Measurements from ENCODE around the gene MAP3K3. TPM values are rescaled to one million over a fixed set of nuclear protein-coding genes. Genes with fewer than 3 reads are reported as not detected.

MAP3K3 gene
- total and polyA plus RNA-seq, 2 donors (not counting 1 experiment from before 2014, with no cell fraction given), result 49.1 to 74.7 TPM

GRCh38 chr17:63696381-63696961 lies 74.3 kb downstream of the MAP3K3 start:
- peak overlapping the region; percentile 94 for H3K4me3 Mint-ChIP-seq
- Histone ChIP-seq H3K79me2 (ENCODE audit: control insufficient read depth, insufficient read depth, low read length) (peaks cover 42% of the 10 kb centered on the region), H3K4me1 (ENCODE audit: control insufficient read depth in 2 of 2, insufficient read depth in 2 of 2, low read length in 2 of 2) (peaks cover 47 to 56% of the 10 kb centered on the region in 2 donors), H3K36me3 (replicated peaks in 1 of 2; ENCODE audit: control extremely low read depth in 1 of 2, control insufficient read depth in 1 of 2, extremely low read depth in 1 of 2, insufficient read depth in 2 of 2, low read length in 1 of 2) (peaks cover 0 to 52% of the 10 kb centered on the region in 2 experiments), H3K4me2 (replicated peaks; ENCODE audit: low read depth, low read length, poor library complexity, severe bottlenecking) (peak overlapping the region; percentile 99), H2AFZ (ENCODE audit: insufficient read depth, low read depth, low read length, poor library complexity, severe bottlenecking) (no peak overlapping the region), H3K27ac (ENCODE audit: low read length in 2 of 2) (peak overlapping the region; percentile 75 to 82), H3K9me3 (ENCODE audit: control extremely low read depth in 1 of 3, control insufficient read depth in 2 of 3, insufficient read depth in 1 of 3, low read length in 2 of 3) (peaks cover 0 to 6% (median 0%) of the 10 kb centered on the region in 3 donors), H4K20me1 (ENCODE audit: control insufficient read depth, insufficient read depth, low read length, poor library complexity, severe bottlenecking) (peaks cover 51% of the 10 kb centered on the region), H3K9ac (ENCODE audit: low read length) (peak overlapping the region; percentile 93), H3K27me3 (replicated peaks in 1 of 4; ENCODE audit: control extremely low read depth in 1 of 4, control insufficient read depth in 3 of 4, insufficient read depth in 4 of 4, low read length in 3 of 4) (no peaks in the 10 kb centered on the region), H3K4me3 (ENCODE audit: control extremely low read depth in 1 of 5, extremely low read depth in 1 of 5, insufficient read depth in 1 of 5, low read depth in 2 of 5, low read length in 4 of 5) (peak overlapping the region in 4 of 5 experiments; percentile 95 to 100 (median 97))
- ATAC-seq (ENCODE audit: low read depth), result no peak
- peaks cover 56% of the 10 kb centered on the region for H3K4me1 Mint-ChIP-seq
- CTCF ChIA-PET, result interaction anchor here (0.9 to 4.0 kb wide), 11 partner anchors 13 to 271 kb away, joined by 3 to 82 read pairs (median 4); partner anchors contain the start of genes CCDC47, DDX42, FTSJ3 and MAP3K3
- WGBS (ENCODE audit: insufficient coverage), result 32% methylated on average over 9 of the region's 9 CpGs
- TF ChIP-seq EZH2 (IDR thresholded peaks at IDR 0.05; ENCODE audit: borderline replicate concordance, insufficient read depth, low read depth, low read length, poor library complexity, severe bottlenecking) (no peak), CTCF (IDR thresholded peaks at IDR 0.05) (peak; percentile 40)
- no peaks in the 10 kb centered on the region for H3K9me3 Mint-ChIP-seq (ENCODE audit: insufficient read depth)
- H3K27me3 Mint-ChIP-seq, result no peaks in the 10 kb centered on the region
- H3K27ac Mint-ChIP-seq, result peak overlapping the region; percentile 98
- peak; percentile 74 for DNase-seq
- POLR2A ChIA-PET, result interaction anchor here (0.7 to 10.6 kb wide), 8 partner anchors 10 to 152 kb away, joined by 3 to 113 read pairs (median 26); partner anchors contain the start of genes CCDC47, DDX42, MAP3K3 and STRADA
- intact Hi-C loops (cut with micrococcal nuclease), result loop anchor here (2.0 to 5.0 kb wide), 3 partner anchors 138 to 269 kb away; partner anchors contain the start of gene CYB561
